Measurements from ENCODE around the gene TTC36. TPM values are rescaled to one million over a fixed set of nuclear protein-coding genes. Genes with fewer than 3 reads are reported as not detected.

Gene TTC36
- total and polyA plus RNA-seq, 9 of the 15 experiments (the other 6 are each of a cell fraction or from before 2014, with no cell fraction given) = 0.22 to 0.23 TPM; not detected in 7

DNA sequence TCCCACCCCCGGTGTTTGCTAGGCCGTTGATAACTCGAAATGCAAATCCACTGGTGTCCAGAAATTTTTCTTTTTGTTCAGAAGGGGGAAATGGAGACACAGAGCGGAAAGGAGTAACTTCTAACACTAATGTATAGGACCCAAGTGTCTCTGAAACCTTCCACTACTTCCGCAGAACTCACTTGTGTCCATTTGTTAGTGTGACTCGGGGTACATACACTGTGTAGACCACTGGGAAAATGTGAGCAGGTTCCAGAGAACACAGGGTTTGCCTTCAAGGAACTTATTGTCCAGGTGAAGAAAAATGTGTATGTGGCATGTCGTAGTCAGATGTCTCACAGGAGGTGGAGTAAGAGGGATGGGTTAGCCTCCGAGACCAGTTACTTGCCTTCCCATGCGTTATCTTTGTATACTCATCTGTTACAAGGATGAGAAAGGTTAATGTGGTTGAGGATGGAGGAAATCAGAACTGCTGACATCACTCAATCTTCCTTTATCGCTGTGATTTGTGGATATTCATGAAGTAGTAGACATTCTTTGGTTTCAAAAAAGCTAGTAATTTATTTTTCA is 45.8 kb downstream of the TTC36 start (continued):
- peak; percentile 81 for TF ChIP-seq HES1 (IDR thresholded peaks at IDR 0.05; ENCODE audit: low read depth)
- peak; percentile 71 for TF ChIP-seq ZEB2 (IDR thresholded peaks at IDR 0.05)
- TF ChIP-seq, protein P1, sequence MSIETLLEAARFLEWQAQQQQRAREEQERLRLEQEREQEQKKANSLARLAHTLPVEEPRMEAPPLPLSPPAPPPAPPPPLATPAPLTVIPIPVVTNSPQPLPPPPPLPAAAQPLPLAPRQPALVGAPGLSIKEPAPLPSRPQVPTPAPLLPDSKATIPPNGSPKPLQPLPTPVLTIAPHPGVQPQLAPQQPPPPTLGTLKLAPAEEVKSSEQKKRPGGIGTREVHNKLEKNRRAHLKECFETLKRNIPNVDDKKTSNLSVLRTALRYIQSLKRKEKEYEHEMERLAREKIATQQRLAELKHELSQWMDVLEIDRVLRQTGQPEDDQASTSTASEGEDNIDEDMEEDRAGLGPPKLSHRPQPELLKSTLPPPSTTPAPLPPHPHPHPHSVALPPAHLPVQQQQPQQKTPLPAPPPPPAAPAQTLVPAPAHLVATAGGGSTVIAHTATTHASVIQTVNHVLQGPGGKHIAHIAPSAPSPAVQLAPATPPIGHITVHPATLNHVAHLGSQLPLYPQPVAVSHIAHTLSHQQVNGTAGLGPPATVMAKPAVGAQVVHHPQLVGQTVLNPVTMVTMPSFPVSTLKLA (conservative IDR thresholded peaks at IDR 0.05) = peak; percentile 22 to 85; a peak in 3 of 4 replicates
- TF ChIP-seq ZBED1 (IDR thresholded peaks at IDR 0.05) = no peak
- TF ChIP-seq NEUROD1 (IDR thresholded peaks at IDR 0.05; ENCODE audit: borderline replicate concordance, low read depth, low read length, partially characterized antibody) = no peak
- TF ChIP-seq ZNF766 (CRISPR knock-in tag; conservative IDR thresholded peaks at IDR 0.05) = peak; percentile 70
- TF ChIP-seq NCOA2 (IDR thresholded peaks at IDR 0.05; ENCODE audit: partially characterized antibody in 2 of 2) = peak in 1 of 2 experiments; percentile 19
- TF ChIP-seq PTRF (tag; IDR thresholded peaks at IDR 0.05) = no peak
- TF ChIP-seq HMGXB4 (CRISPR knock-in tag; IDR thresholded peaks at IDR 0.05) = no peak; the same call in 1 of the 2 replicates
- peak; percentile 86 for TF ChIP-seq GATA2 (CRISPR knock-in tag; IDR thresholded peaks at IDR 0.05)
- peak; percentile 78 for TF ChIP-seq DACH1 (IDR thresholded peaks at IDR 0.05; ENCODE audit: partially characterized antibody)
- TF ChIP-seq NR2C1 (IDR thresholded peaks at IDR 0.05) = peak; percentile 48; the same call in 1 of the 2 replicates
- TF ChIP-seq NR2C1 (tag; IDR thresholded peaks at IDR 0.05) = peak; percentile 76
- TF ChIP-seq, protein P2, sequence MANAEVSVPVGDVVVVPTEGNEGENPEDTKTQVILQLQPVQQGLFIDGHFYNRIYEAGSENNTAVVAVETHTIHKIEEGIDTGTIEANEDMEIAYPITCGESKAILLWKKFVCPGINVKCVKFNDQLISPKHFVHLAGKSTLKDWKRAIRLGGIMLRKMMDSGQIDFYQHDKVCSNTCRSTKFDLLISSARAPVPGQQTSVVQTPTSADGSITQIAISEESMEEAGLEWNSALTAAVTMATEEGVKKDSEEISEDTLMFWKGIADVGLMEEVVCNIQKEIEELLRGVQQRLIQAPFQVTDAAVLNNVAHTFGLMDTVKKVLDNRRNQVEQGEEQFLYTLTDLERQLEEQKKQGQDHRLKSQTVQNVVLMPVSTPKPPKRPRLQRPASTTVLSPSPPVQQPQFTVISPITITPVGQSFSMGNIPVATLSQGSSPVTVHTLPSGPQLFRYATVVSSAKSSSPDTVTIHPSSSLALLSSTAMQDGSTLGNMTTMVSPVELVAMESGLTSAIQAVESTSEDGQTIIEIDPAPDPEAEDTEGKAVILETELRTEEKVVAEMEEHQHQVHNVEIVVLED (CRISPR knock-in tag; IDR thresholded peaks at IDR 0.05) = no peak
- peak; percentile 47 for TF ChIP-seq TAF1 (IDR thresholded peaks at IDR 0.05; ENCODE audit: control insufficient read depth, extremely low read depth, insufficient read depth, low read length, severe bottlenecking)
- TF ChIP-seq ZNF764 (CRISPR knock-in tag; IDR thresholded peaks at IDR 0.05; ENCODE audit: low read depth) = no peak
- no peak for TF ChIP-seq CBX2 (IDR thresholded peaks at IDR 0.05; ENCODE audit: insufficient read depth, low read length, poor library complexity, severe bottlenecking)
- peak; percentile 87 for TF ChIP-seq TAL1 (IDR thresholded peaks at IDR 0.05)
- peak; percentile 40 to 56; a peak in 3 of 4 replicates for TF ChIP-seq TRIM24 (IDR thresholded peaks at IDR 0.05)
- TF ChIP-seq FOXA1 (IDR thresholded peaks at IDR 0.05; ENCODE audit: borderline replicate concordance) = peak; percentile 84
- no peak for TF ChIP-seq SMC3 (conservative IDR thresholded peaks at IDR 0.05; ENCODE audit: insufficient read depth, low read depth, low read length)
- TF ChIP-seq, protein P3, sequence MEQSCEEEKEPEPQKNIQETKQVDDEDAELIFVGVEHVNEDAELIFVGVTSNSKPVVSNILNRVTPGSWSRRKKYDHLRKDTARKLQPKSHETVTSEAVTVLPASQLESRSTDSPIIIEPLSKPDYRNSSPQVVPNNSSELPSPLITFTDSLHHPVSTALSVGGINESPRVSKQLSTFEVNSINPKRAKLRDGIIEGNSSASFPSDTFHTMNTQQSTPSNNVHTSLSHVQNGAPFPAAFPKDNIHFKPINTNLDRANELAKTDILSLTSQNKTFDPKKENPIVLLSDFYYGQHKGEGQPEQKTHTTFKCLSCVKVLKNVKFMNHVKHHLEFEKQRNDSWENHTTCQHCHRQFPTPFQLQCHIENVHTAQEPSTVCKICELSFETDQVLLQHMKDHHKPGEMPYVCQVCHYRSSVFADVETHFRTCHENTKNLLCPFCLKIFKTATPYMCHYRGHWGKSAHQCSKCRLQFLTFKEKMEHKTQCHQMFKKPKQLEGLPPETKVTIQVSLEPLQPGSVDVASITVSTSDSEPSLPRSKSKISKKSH (CRISPR knock-in tag; IDR thresholded peaks at IDR 0.05) = no peak
- TF ChIP-seq ZNF79 (CRISPR knock-in tag; IDR thresholded peaks at IDR 0.05; ENCODE audit: low read depth) = no peak
